Measurements from ENCODE around the gene FBXO44.

The FBXO44 gene

GRCh38 chr1:11680270-11681070, 25.8 kb downstream of the FBXO44 start:
- Mint-ChIP-seq H3K36me3 (ENCODE audit: low read depth) (peaks cover 9% of the 10 kb centered on the region), H3K27me3 (ENCODE audit: low read depth) (peaks cover 3% of the 10 kb centered on the region), H3K27ac (peak overlapping the region; percentile 65), H3K4me3 (peak overlapping the region; percentile 86), H3K4me1 (ENCODE audit: low read depth) (peaks cover 8% of the 10 kb centered on the region), H3K9me3 (no peaks in the 10 kb centered on the region)
- DNase-seq (ENCODE audit: low spot score) = no peak

GRCh38 chr1:11681071-11681771, 26.5 kb downstream of the FBXO44 start, which contains the start of gene MAD2L2:
TSS of gene MAD2L2 (minus strand) at chr1:11681148. CDS start at chr1:11680601, 547 bp downstream.
- peak; percentile 91 for DNase-seq (ENCODE audit: low spot score)
- Mint-ChIP-seq H3K4me1 (ENCODE audit: low read depth) (peaks cover 8% of the 10 kb centered on the region), H3K27me3 (ENCODE audit: low read depth) (peaks cover 7% of the 10 kb centered on the region), H3K4me3 (peak within 1 kb of the TSS; percentile 89), H3K36me3 (ENCODE audit: low read depth) (peaks cover 5% of the 10 kb centered on the region), H3K27ac (peak within 1 kb of the TSS; percentile 89), H3K9me3 (no peaks in the 10 kb centered on the region)

GRCh38 chr1:11682287-11682771, 27.7 kb downstream of the FBXO44 start:
- Mint-ChIP-seq H3K9me3 (no peaks in the 10 kb centered on the region), H3K4me1 (ENCODE audit: low read depth) (peaks cover 8% of the 10 kb centered on the region), H3K4me3 (peak overlapping the region; percentile 40), H3K27me3 (ENCODE audit: low read depth) (peaks cover 7% of the 10 kb centered on the region), H3K36me3 (ENCODE audit: low read depth) (peaks cover 5% of the 10 kb centered on the region), H3K27ac (no peak overlapping the region)
- no peak for DNase-seq (ENCODE audit: low spot score)

GRCh38 chr1:11682799-11683198, 28.1 kb downstream of the FBXO44 start:
- Mint-ChIP-seq H3K27ac (no peak overlapping the region), H3K9me3 (no peaks in the 10 kb centered on the region), H3K4me3 (no peak overlapping the region), H3K36me3 (ENCODE audit: low read depth) (peaks cover 5% of the 10 kb centered on the region), H3K27me3 (ENCODE audit: low read depth) (peaks cover 10% of the 10 kb centered on the region), H3K4me1 (ENCODE audit: low read depth) (peaks cover 8% of the 10 kb centered on the region)
- no peak for DNase-seq (ENCODE audit: low spot score)

GRCh38 chr1:11684070-11684469, 29.4 kb downstream of the FBXO44 start:
- Mint-ChIP-seq H3K27me3 (ENCODE audit: low read depth) (peaks cover 18% of the 10 kb centered on the region), H3K36me3 (ENCODE audit: low read depth) (peaks cover 2% of the 10 kb centered on the region), H3K27ac (no peak overlapping the region), H3K9me3 (no peaks in the 10 kb centered on the region), H3K4me3 (no peak overlapping the region), H3K4me1 (ENCODE audit: low read depth) (peaks cover 8% of the 10 kb centered on the region)
- no peak for DNase-seq (ENCODE audit: low spot score)

GRCh38 chr1:11685210-11685752, 30.6 kb downstream of the FBXO44 start:
- DNase-seq (ENCODE audit: low spot score) = no peak
- H3K4me1 Mint-ChIP-seq (ENCODE audit: low read depth) = peaks cover 5% of the 10 kb centered on the region
- H3K4me3 Mint-ChIP-seq = no peak overlapping the region
- no peaks in the 10 kb centered on the region for H3K9me3 Mint-ChIP-seq
- H3K27ac Mint-ChIP-seq = no peak overlapping the region
- H3K27me3 Mint-ChIP-seq (ENCODE audit: low read depth) = peaks cover 26% of the 10 kb centered on the region
- H3K36me3 Mint-ChIP-seq (ENCODE audit: low read depth) = no peaks in the 10 kb centered on the region

GRCh38 chr1:11688506-11688905, 33.8 kb downstream of the FBXO44 start:
- no peaks in the 10 kb centered on the region for H3K9me3 Mint-ChIP-seq
- peaks cover 14% of the 10 kb centered on the region for H3K4me1 Mint-ChIP-seq (ENCODE audit: low read depth)
- DNase-seq (ENCODE audit: low spot score) = no peak
- no peaks in the 10 kb centered on the region for H3K36me3 Mint-ChIP-seq (ENCODE audit: low read depth)
- H3K27ac Mint-ChIP-seq = no peak overlapping the region
- H3K4me3 Mint-ChIP-seq = no peak overlapping the region
- H3K27me3 Mint-ChIP-seq (ENCODE audit: low read depth) = peaks cover 47% of the 10 kb centered on the region

- Mint-ChIP-seq H3K36me3 (ENCODE audit: low read depth) (no peaks in the 10 kb centered on the region), H3K4me3 (peak overlapping the region; percentile 17), H3K4me1 (ENCODE audit: low read depth) (peaks cover 15% of the 10 kb centered on the region), H3K9me3 (no peaks in the 10 kb centered on the region), H3K27me3 (ENCODE audit: low read depth) (peaks cover 54% of the 10 kb centered on the region), H3K27ac (no peak overlapping the region)
- DNase-seq (ENCODE audit: low spot score) = no peak
Measured at GRCh38 chr1:11690397-11691301, 36.0 kb downstream of the FBXO44 start.

GRCh38 chr1:11691302-11691914, 36.7 kb downstream of the FBXO44 start, which contains the start of gene DRAXIN:
TSS of gene DRAXIN (plus strand) at chr1:11691710. CDS start at chr1:11706259, 14,549 bp downstream.
- Mint-ChIP-seq H3K27ac (no peak within 1 kb of the TSS), H3K36me3 (ENCODE audit: low read depth) (no peaks in the 10 kb centered on the region), H3K27me3 (ENCODE audit: low read depth) (peaks cover 49% of the 10 kb centered on the region), H3K4me3 (peak within 1 kb of the TSS; percentile 56), H3K9me3 (no peaks in the 10 kb centered on the region), H3K4me1 (ENCODE audit: low read depth) (peaks cover 15% of the 10 kb centered on the region)
- no peak for DNase-seq (ENCODE audit: low spot score)

- DNase-seq (ENCODE audit: low spot score) = no peak
- H3K9me3 Mint-ChIP-seq = no peaks in the 10 kb centered on the region
- H3K27me3 Mint-ChIP-seq (ENCODE audit: low read depth) = peaks cover 51% of the 10 kb centered on the region
- H3K4me3 Mint-ChIP-seq = peak overlapping the region; percentile 56
- H3K4me1 Mint-ChIP-seq (ENCODE audit: low read depth) = peaks cover 15% of the 10 kb centered on the region
- H3K27ac Mint-ChIP-seq = no peak overlapping the region
- H3K36me3 Mint-ChIP-seq (ENCODE audit: low read depth) = no peaks in the 10 kb centered on the region
Measured at GRCh38 chr1:11691928-11692711, 37.4 kb downstream of the FBXO44 start.

GRCh38 chr1:11693024-11693590, 38.4 kb downstream of the FBXO44 start:
- Mint-ChIP-seq H3K4me3 (peak overlapping the region; percentile 56), H3K27me3 (ENCODE audit: low read depth) (peaks cover 48% of the 10 kb centered on the region), H3K9me3 (no peaks in the 10 kb centered on the region), H3K36me3 (ENCODE audit: low read depth) (no peaks in the 10 kb centered on the region), H3K4me1 (ENCODE audit: low read depth) (peaks cover 18% of the 10 kb centered on the region), H3K27ac (no peak overlapping the region)
- DNase-seq (ENCODE audit: low spot score) = peak; percentile 30

GRCh38 chr1:11693917-11694316, 39.2 kb downstream of the FBXO44 start:
- H3K9me3 Mint-ChIP-seq = no peaks in the 10 kb centered on the region
- H3K4me3 Mint-ChIP-seq = no peak overlapping the region
- no peaks in the 10 kb centered on the region for H3K36me3 Mint-ChIP-seq (ENCODE audit: low read depth)
- H3K4me1 Mint-ChIP-seq (ENCODE audit: low read depth) = peaks cover 18% of the 10 kb centered on the region
- H3K27me3 Mint-ChIP-seq (ENCODE audit: low read depth) = peaks cover 46% of the 10 kb centered on the region
- H3K27ac Mint-ChIP-seq = no peak overlapping the region
- no peak for DNase-seq (ENCODE audit: low spot score)

All from T-helper 2 cell treated with Interferon-gamma antibody and Interleukin-4, amounts not matched to agents 5 μg/mL and 100 μg/mL, for 36 hours (primary cell).